Upper lobe of right lung (tissue), 1 donor: Measurements from ENCODE around the gene CERS6. TPM values are rescaled to one million over a fixed set of nuclear protein-coding genes. Genes with fewer than 3 reads are reported as not detected.

ENCODE experiments used
- ATAC-seq: fragments of 200-7000 bp; cut with Tn5 transposase; one replicate; pipeline ENCODE4 v1.9.1; 2020; ENCODE audit warnings: mild to moderate bottlenecking, moderate library complexity
- DNase-seq: peaks from one replicate; pipeline ENCODE4 v3.0.0-alpha.2; 2020
- H3K27ac ChIP-seq: fragments of 200-600 bp; one replicate; pipeline ENCODE4 v1.8.0; 2022
- H3K27me3 ChIP-seq: fragments of 200-600 bp; one replicate; pipeline ENCODE4 v1.8.0; 2022; ENCODE audit warnings: mild to moderate bottlenecking
- H3K36me3 ChIP-seq: fragments of 200-600 bp; one replicate; pipeline ENCODE4 v1.8.0; 2022
- H3K4me1 ChIP-seq: fragments of 200-600 bp; one replicate; pipeline ENCODE4 v1.8.0; 2022
- H3K4me3 ChIP-seq: fragments of 200-600 bp; one replicate; pipeline ENCODE4 v1.8.0; 2022; ENCODE audit warnings: mild to moderate bottlenecking
- H3K9me3 ChIP-seq: fragments of 200-600 bp; one replicate; pipeline ENCODE4 v1.8.0; 2022
- intact Hi-C: fragments of 100-400 bp; cut with DNase I; formaldehyde crosslinking; loops from one replicate; pipeline ENCODE4 v1.11.0; 2022
- total RNA-seq: library from RNA; stranded (reverse); fragmentation: NEBNext Ultra II Directional; extraction: Animal tissue kit (Norgen Biotek cat#: 25700); gene quantifications from one replicate; pipeline ENCODE4 v1.2.1, GENCODE V29; 2021
- TF ChIP-seq, protein P1 (sequence below): fragments of 200-600 bp; IDR thresholded peaks from one replicate; pipeline ENCODE4 v1.8.0; 2022; ENCODE audit warnings: antibody characterized with exemption
- donor health status: DM: no; HTN: yes; CAD: no; lungs with severe emphysema.

Gene CERS6
- total RNA-seq, 1 donor from 2014 or later = 17.8 TPM

DNA sequence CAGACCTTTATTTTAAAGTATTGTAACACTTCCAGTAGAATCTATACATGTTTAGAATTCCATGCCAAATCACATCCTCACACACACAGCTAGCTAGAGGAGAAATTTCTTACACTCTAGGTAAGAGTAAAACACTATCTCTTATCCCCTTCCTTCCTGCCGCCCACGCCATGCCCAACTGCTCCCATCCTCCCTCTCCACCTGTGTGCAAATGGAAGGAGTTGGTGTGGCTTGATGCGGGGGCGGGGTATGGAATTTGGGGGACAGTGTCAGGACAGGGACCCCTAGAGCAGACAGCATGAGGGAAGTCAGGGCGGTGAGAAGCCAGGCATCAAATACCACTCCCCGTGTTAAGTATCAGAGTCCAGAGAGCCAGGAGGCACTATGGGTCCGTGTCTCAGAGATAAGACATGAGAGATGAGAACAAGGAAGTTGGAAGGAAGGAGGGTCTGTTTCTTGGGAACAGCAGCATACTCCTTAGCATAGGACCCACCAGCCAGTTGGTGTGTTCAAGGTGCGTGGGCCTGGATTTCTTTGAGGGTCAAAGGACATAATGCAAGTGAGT lies 297.8 kb downstream of the CERS6 start:
- Histone ChIP-seq H3K27me3 (no peaks in the 10 kb centered on the region), H3K4me3 (no peak overlapping the region), H3K36me3 (no peaks in the 10 kb centered on the region), H3K9me3 (no peaks in the 10 kb centered on the region), H3K4me1 (no peaks in the 10 kb centered on the region), H3K27ac (no peak overlapping the region)
- DNase-seq = no peak
- intact Hi-C loops = no loop called here
- TF ChIP-seq, protein P1, sequence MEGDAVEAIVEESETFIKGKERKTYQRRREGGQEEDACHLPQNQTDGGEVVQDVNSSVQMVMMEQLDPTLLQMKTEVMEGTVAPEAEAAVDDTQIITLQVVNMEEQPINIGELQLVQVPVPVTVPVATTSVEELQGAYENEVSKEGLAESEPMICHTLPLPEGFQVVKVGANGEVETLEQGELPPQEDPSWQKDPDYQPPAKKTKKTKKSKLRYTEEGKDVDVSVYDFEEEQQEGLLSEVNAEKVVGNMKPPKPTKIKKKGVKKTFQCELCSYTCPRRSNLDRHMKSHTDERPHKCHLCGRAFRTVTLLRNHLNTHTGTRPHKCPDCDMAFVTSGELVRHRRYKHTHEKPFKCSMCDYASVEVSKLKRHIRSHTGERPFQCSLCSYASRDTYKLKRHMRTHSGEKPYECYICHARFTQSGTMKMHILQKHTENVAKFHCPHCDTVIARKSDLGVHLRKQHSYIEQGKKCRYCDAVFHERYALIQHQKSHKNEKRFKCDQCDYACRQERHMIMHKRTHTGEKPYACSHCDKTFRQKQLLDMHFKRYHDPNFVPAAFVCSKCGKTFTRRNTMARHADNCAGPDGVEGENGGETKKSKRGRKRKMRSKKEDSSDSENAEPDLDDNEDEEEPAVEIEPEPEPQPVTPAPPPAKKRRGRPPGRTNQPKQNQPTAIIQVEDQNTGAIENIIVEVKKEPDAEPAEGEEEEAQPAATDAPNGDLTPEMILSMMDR = no peak
- no peak for ATAC-seq

DNA sequence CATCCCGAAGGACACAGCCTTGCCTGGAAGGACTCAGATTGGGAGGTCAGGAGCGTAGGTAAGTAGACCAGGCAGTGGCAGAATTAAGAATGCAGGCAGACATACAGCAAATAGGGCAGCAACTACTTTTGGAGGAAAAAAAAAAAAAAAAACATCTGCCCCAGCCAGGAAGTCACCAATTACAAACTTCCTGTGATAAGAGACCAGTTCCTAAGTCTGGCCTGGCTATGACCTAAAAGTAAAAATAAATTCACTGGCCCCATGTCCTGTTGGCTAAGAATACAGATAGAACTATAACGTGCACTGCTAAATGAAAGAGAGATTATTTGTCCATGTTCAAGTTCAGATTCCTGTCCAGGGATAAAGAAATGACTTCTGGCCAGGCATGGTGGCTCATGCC lies 301.2 kb downstream of the CERS6 start:
- TF ChIP-seq, protein P1 = no peak
- Histone ChIP-seq H3K27ac (no peak overlapping the region), H3K36me3 (no peaks in the 10 kb centered on the region), H3K9me3 (no peaks in the 10 kb centered on the region), H3K27me3 (no peaks in the 10 kb centered on the region), H3K4me1 (no peaks in the 10 kb centered on the region), H3K4me3 (no peak overlapping the region)
- DNase-seq = no peak
- no peak for ATAC-seq
- intact Hi-C loops = no loop called here

DNA sequence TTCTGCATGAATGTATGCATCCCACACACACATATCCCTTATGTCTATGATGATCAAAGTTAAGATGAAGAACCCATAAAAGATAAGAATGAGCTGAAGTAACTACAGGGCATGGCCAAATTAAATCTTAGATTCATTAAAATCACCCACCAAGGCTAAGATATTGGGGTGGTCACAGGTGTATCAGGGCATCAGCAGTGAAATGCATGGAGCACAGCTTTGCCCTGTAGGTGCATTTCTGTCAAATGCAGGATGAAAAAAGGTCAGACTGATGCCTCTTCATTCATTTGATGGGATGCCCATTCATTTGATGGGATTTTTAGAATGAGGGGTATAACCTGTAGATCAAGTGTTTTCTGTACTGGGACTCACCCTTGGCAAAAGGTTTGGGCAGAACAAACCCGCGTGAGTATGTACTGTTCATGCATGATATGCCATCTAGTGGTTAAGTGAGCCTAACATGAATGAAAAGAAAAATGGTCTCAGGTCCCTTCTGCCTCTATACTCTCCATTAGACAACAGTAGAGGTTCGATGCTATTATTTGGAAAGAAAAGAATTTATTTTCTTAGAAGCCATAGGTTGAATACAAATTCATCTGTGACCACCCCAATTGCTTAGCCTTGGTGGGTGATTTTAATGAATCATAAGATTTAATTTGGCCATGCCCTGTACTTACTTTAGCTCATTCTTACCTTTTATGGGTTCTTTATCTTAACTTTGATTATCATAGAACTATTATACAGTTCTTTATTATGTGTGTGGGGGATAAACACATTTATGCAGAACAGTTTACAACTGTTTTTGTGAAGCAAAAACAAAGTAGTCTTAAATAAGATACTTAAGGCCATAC lies 303.1 kb downstream of the CERS6 start:
- intact Hi-C loops = no loop called here
- Histone ChIP-seq H3K27ac (no peak overlapping the region), H3K27me3 (no peaks in the 10 kb centered on the region), H3K9me3 (no peaks in the 10 kb centered on the region), H3K4me1 (no peaks in the 10 kb centered on the region), H3K36me3 (no peaks in the 10 kb centered on the region), H3K4me3 (no peak overlapping the region)
- TF ChIP-seq, protein P1 = peak; percentile 58
- DNase-seq = no peak
- peak; percentile 83 for ATAC-seq

DNA sequence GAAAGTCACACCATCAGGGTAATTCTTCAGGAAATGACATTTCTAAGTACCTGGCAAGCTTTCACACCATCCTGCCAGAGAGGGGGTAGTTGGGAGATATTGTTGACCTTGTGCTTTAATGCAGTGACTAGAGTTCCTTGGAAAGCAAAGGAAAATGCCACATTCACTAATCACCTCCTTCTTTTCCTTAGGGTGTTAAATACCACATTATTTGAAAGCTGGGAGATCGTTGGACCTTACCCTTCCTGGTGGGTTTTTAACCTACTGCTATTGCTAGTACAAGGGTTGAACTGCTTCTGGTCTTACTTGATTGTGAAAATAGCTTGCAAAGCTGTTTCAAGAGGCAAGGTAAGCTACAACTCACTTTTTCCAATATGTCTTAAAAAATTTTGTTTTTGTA lies 309.3 kb downstream of the CERS6 start:
- ATAC-seq = no peak
- TF ChIP-seq, protein P1 = no peak
- intact Hi-C loops = no loop called here
- Histone ChIP-seq H3K4me1 (no peaks in the 10 kb centered on the region), H3K36me3 (peaks cover 7% of the 10 kb centered on the region), H3K27me3 (no peaks in the 10 kb centered on the region), H3K27ac (no peak overlapping the region), H3K9me3 (no peaks in the 10 kb centered on the region), H3K4me3 (no peak overlapping the region)
- no peak for DNase-seq

DNA sequence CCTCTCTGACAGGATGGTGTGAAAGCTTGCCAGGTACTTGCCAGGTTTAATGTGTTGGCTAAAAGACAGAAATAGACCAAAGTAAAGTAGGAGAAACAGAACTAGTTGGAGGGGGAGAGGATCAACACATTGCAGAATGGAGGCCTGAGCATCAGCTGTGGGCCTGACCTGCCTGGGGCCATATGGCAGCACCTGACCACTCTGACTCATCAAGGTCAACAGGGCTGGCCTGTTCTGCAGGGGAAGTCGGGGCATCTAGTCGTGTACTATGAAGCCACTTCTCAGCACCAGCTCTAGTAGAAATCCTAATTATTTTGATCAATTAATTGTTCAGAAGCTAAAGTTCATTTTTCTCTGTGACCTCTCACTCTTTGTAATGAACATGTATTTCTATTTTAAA lies 310.5 kb downstream of the CERS6 start:
- intact Hi-C loops = no loop called here
- DNase-seq (no peak), ATAC-seq (no peak)
- H3K4me1 ChIP-seq = no peaks in the 10 kb centered on the region
- no peak overlapping the region for H3K27ac ChIP-seq
- H3K9me3 ChIP-seq = no peaks in the 10 kb centered on the region
- no peaks in the 10 kb centered on the region for H3K27me3 ChIP-seq
- TF ChIP-seq, protein P1 = no peak
- no peak overlapping the region for H3K4me3 ChIP-seq
- H3K36me3 ChIP-seq = peaks cover 7% of the 10 kb centered on the region
